H1 (cell line): ENCODE data around the gene AP2A2.
A peak's percentile ranks its signal among the peaks of the same experiment; 100 is the strongest.

Experiments
- BACH1 ChIP-seq: IDR thresholded peaks from 2 replicates; pipeline ENCODE4 v1.6.1; 2012; ENCODE audit warnings: low read length, improper control_type of control experiment
- EP300 ChIP-seq, 2 experiments: IDR thresholded peaks; 1 replicate in 1 of 2; 2 replicates in 1 of 2; pipeline ENCODE4 v1.6.1; 2011 to 2012; ENCODE audit warnings: low read depth in 2 of 2, low read length in 2 of 2, mild to moderate bottlenecking in 2 of 2, borderline replicate concordance in 1 of 2, inconsistent platforms in 1 of 2, moderate library complexity in 1 of 2
- EZH2 ChIP-seq: fragments of 200-600 bp; sonication (generic); IDR thresholded peaks from 2 replicates; pipeline ENCODE4 v1.7.1; 2012; ENCODE audit warnings: low read depth, mild to moderate bottlenecking, moderate library complexity, low read length, inconsistent platforms; ENCODE audit not compliant: severe bottlenecking
- NANOG ChIP-seq: IDR thresholded peaks from 2 replicates; pipeline ENCODE4 v1.6.1; 2011; ENCODE audit warnings: low read length, low read depth, mild to moderate bottlenecking, inconsistent platforms; ENCODE audit not compliant: insufficient read depth, poor library complexity, severe bottlenecking
- POLR2A ChIP-seq, 2 experiments: IDR thresholded peaks; 1 replicate in 1 of 2; 2 replicates in 1 of 2; pipeline ENCODE4 v1.6.1; 2011; ENCODE audit warnings: low read depth in 2 of 2, low read length in 2 of 2, mild to moderate bottlenecking in 2 of 2; ENCODE audit errors: control extremely low read depth in 1 of 2
- POU5F1 ChIP-seq: IDR thresholded peaks from 2 replicates; pipeline ENCODE4 v1.6.1; 2011; ENCODE audit warnings: low read depth, mild to moderate bottlenecking, low read length, moderate library complexity
- RBBP5 ChIP-seq: IDR thresholded peaks from 2 replicates; pipeline ENCODE4 v1.7.1; 2012; ENCODE audit warnings: low read depth, mild to moderate bottlenecking, inconsistent platforms, low read length, moderate library complexity, borderline replicate concordance
- RFX5 ChIP-seq: IDR thresholded peaks from 2 replicates; pipeline ENCODE4 v1.6.1; 2011; ENCODE audit warnings: low read depth, low read length, improper control_type of control experiment, borderline replicate concordance
- SAP30 ChIP-seq: fragments of 300-600 bp; sonication (generic); IDR thresholded peaks from 2 replicates; pipeline ENCODE4 v1.7.1; 2012; ENCODE audit warnings: low read length, moderate library complexity, mild to moderate bottlenecking, inconsistent platforms; ENCODE audit not compliant: insufficient read depth, insufficient replicate concordance
- SP1 ChIP-seq: IDR thresholded peaks from 2 replicates; pipeline ENCODE4 v1.6.1; 2011; ENCODE audit warnings: low read depth, low read length
- SUZ12 ChIP-seq: fragments of 200-600 bp; sonication (generic); IDR thresholded peaks from 2 replicates; pipeline ENCODE4 v1.6.1; 2012; ENCODE audit warnings: mild to moderate bottlenecking, inconsistent platforms, low read length, moderate library complexity, mixed read lengths
- TF ChIP-seq, protein P1 (sequence below), 3 experiments: IDR thresholded peaks; 1 replicate in 2 of 3; 2 replicates in 1 of 3; pipeline versions ENCODE4 v1.5.1 to v1.6.1; 2011; ENCODE audit warnings: low read length in 3 of 3, mild to moderate bottlenecking in 3 of 3, inconsistent platforms in 2 of 3, low read depth in 1 of 3, moderate library complexity in 1 of 3; ENCODE audit not compliant: insufficient read depth in 1 of 3; ENCODE audit errors: control extremely low read depth in 1 of 3

DNA sequence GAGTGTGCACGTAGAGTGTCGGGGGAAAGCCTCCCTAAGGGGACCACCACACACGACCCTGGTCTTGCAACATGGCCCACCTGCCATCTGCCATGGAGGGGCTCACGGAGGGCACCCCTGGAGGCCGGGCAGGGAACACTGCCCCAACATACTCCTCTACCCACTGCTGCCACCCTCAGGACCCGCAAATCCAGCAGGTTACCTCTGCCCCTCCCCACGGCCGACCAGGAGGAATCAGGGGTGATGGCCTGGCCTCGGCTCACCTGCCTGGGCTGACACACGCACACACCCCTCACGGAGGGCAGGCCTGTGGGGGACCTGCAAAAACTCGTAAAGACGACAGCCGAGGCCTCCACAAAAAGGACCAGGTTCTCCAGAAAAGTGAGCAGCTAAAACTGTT lies 45.2 kb upstream of the AP2A2 start:
- TF ChIP-seq SUZ12: no peak
- TF ChIP-seq, protein P1, sequence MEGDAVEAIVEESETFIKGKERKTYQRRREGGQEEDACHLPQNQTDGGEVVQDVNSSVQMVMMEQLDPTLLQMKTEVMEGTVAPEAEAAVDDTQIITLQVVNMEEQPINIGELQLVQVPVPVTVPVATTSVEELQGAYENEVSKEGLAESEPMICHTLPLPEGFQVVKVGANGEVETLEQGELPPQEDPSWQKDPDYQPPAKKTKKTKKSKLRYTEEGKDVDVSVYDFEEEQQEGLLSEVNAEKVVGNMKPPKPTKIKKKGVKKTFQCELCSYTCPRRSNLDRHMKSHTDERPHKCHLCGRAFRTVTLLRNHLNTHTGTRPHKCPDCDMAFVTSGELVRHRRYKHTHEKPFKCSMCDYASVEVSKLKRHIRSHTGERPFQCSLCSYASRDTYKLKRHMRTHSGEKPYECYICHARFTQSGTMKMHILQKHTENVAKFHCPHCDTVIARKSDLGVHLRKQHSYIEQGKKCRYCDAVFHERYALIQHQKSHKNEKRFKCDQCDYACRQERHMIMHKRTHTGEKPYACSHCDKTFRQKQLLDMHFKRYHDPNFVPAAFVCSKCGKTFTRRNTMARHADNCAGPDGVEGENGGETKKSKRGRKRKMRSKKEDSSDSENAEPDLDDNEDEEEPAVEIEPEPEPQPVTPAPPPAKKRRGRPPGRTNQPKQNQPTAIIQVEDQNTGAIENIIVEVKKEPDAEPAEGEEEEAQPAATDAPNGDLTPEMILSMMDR (IDR thresholded peaks at IDR 0.05; ENCODE audit: control extremely low read depth in 1 of 3, insufficient read depth in 1 of 3, low read depth in 1 of 3, low read length in 3 of 3): peak; percentile 40 to 91 (median 43)
- TF ChIP-seq RFX5: no peak
- TF ChIP-seq RBBP5: no peak
- no peak for TF ChIP-seq BACH1
- no peak for TF ChIP-seq NANOG
- no peak for TF ChIP-seq SP1
- TF ChIP-seq SAP30: no peak
- no peak for TF ChIP-seq POLR2A (IDR thresholded peaks at IDR 0.05; ENCODE audit: control extremely low read depth in 1 of 2, low read depth in 2 of 2, low read length in 2 of 2)
- no peak for TF ChIP-seq POU5F1
- TF ChIP-seq EZH2: no peak
- no peak for TF ChIP-seq EP300 (IDR thresholded peaks at IDR 0.05; ENCODE audit: borderline replicate concordance in 1 of 2, low read depth in 2 of 2, low read length in 2 of 2)
